ENCODE results near the gene NQO1.

DNA sequence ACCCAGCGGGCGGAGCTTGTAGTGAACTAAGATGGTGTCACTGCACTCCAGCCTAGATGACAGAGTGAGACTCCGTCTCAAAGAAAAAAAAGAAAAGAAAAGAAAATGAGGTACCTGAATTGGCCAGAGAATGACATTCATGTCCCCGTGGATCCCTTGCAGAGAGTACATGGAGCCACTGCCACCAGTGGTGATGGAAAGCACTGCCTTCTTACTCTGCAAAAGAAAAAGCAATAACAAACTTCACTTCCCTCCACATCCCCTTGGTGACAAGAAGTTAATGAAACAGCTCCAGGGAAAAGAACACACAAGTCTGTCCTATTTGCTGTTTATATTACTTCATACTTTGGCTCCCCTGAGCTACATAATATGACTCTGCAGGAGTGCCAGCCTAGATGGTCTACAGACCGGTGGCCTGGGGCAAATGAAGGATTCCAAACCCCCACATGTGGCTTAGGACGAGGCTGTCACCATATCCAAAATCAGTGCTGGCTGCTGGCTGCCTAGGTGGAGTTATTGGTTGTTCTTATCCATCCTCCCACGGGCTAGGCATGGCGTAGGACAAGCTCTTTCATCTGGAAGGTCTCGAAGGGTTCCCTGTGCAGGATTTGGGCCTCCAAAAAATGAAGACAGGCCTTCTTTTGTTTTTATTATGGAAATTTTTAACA lies 13.3 kb downstream of the NQO1 start:
- TF ChIP-seq, protein P1, sequence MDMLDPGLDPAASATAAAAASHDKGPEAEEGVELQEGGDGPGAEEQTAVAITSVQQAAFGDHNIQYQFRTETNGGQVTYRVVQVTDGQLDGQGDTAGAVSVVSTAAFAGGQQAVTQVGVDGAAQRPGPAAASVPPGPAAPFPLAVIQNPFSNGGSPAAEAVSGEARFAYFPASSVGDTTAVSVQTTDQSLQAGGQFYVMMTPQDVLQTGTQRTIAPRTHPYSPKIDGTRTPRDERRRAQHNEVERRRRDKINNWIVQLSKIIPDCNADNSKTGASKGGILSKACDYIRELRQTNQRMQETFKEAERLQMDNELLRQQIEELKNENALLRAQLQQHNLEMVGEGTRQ (IDR thresholded peaks at IDR 0.05; ENCODE audit: low read length): no peak
- TF ChIP-seq JUND (IDR thresholded peaks at IDR 0.05; ENCODE audit: low read length) (no peak), RAD21 (IDR thresholded peaks at IDR 0.05 in 1 of 2, conservative IDR thresholded peaks at IDR 0.05 in 1 of 2; ENCODE audit: low read depth in 2 of 2, low read length in 2 of 2) (no peak), POLR2AphosphoS5 (IDR thresholded peaks at IDR 0.05; ENCODE audit: low read depth, low read length) (no peak), POLR2A (IDR thresholded peaks at IDR 0.05; ENCODE audit: control extremely low read depth in 1 of 2, low read depth in 2 of 2, low read length in 2 of 2) (no peak), EP300 (IDR thresholded peaks at IDR 0.05; ENCODE audit: borderline replicate concordance in 1 of 2, low read depth in 2 of 2, low read length in 2 of 2) (no peak), TAF1 (IDR thresholded peaks at IDR 0.05; ENCODE audit: low read depth, low read length) (no peak), SIN3A (conservative IDR thresholded peaks at IDR 0.05 in 1 of 2, IDR thresholded peaks at IDR 0.05 in 1 of 2; ENCODE audit: low read depth in 1 of 2, low read length in 2 of 2) (no peak), JUN (IDR thresholded peaks at IDR 0.05; ENCODE audit: low read depth, low read length) (no peak), CHD2 (IDR thresholded peaks at IDR 0.05; ENCODE audit: low read length) (no peak), CBX5 (IDR thresholded peaks at IDR 0.05; ENCODE audit: low read depth, low read length) (no peak), SIX5 (IDR thresholded peaks at IDR 0.05; ENCODE audit: low read depth, low read length) (no peak)
- TF ChIP-seq, protein P2, sequence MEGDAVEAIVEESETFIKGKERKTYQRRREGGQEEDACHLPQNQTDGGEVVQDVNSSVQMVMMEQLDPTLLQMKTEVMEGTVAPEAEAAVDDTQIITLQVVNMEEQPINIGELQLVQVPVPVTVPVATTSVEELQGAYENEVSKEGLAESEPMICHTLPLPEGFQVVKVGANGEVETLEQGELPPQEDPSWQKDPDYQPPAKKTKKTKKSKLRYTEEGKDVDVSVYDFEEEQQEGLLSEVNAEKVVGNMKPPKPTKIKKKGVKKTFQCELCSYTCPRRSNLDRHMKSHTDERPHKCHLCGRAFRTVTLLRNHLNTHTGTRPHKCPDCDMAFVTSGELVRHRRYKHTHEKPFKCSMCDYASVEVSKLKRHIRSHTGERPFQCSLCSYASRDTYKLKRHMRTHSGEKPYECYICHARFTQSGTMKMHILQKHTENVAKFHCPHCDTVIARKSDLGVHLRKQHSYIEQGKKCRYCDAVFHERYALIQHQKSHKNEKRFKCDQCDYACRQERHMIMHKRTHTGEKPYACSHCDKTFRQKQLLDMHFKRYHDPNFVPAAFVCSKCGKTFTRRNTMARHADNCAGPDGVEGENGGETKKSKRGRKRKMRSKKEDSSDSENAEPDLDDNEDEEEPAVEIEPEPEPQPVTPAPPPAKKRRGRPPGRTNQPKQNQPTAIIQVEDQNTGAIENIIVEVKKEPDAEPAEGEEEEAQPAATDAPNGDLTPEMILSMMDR (IDR thresholded peaks at IDR 0.05; ENCODE audit: control extremely low read depth in 1 of 3, insufficient read depth in 1 of 3, low read depth in 1 of 3, low read length in 3 of 3): no peak
- TF ChIP-seq, protein P3, sequence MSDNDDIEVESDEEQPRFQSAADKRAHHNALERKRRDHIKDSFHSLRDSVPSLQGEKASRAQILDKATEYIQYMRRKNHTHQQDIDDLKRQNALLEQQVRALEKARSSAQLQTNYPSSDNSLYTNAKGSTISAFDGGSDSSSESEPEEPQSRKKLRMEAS (IDR thresholded peaks at IDR 0.05): no peak

Data from H1 (cell line).